ENCODE measurements around the gene ZDHHC11B.
"Not testable (repeated sequence)": the region's sequence is repeated elsewhere in the genome, so short reads cannot be mapped to it uniquely, and the experiment has no call there.

ZDHHC11B gene

GRCh38 chr5:774854-775505, 9.5 kb downstream of the ZDHHC11B start:
- not testable (repeated sequence) for H4K8ac ChIP-seq (ENCODE audit: low read depth, low read length); H3K36me3 ChIP-seq (replicated peaks in 1 of 2; ENCODE audit: control insufficient read depth in 2 of 2, insufficient read depth in 2 of 2, low read length in 2 of 2); H4K91ac ChIP-seq (ENCODE audit: low read depth, low read length, poor library complexity); H3K79me1 ChIP-seq (ENCODE audit: low read depth, low read length); DNase-seq (ENCODE audit: low spot score); H3K4me3 ChIP-seq (ENCODE audit: low read length in 2 of 2); H3K27me3 ChIP-seq (ENCODE audit: control insufficient read depth in 3 of 3, insufficient read depth in 3 of 3, low read depth in 1 of 3, low read length in 3 of 3); H3K4me1 ChIP-seq (ENCODE audit: control insufficient read depth in 2 of 2, insufficient read depth in 1 of 2, low read depth in 1 of 2, low read length in 2 of 2); H3K9me3 ChIP-seq (replicated peaks in 1 of 2; ENCODE audit: control insufficient read depth in 2 of 2, insufficient read depth in 1 of 2, low read depth in 1 of 2, low read length in 2 of 2); H3K4ac ChIP-seq (ENCODE audit: low read length); H3K27ac ChIP-seq (replicated peaks; ENCODE audit: low read length); H3K4me2 ChIP-seq (ENCODE audit: insufficient read depth, low read length, poor library complexity, severe bottlenecking); H2BK120ac ChIP-seq (ENCODE audit: low read depth, low read length); H2AFZ ChIP-seq (ENCODE audit: low read length)
- H3K9ac ChIP-seq (ENCODE audit: low read depth, low read length, poor library complexity) = peak overlapping the region; percentile 25
- no CpG with 5 or more reads among the region's 18 CpGs for WGBS, 2 donors (ENCODE audit: extremely low coverage in 2 of 2, insufficient read length in 2 of 2, insufficient replicate concordance in 1 of 2)
- H3K23ac ChIP-seq (ENCODE audit: low read depth, low read length, poor library complexity) = peak overlapping the region; percentile 46
- peak overlapping the region; percentile 94 for H3K14ac ChIP-seq (ENCODE audit: low read length)
- H3K18ac ChIP-seq (ENCODE audit: low read length) = peak overlapping the region; percentile 84
- H2BK12ac ChIP-seq (ENCODE audit: low read length) = peak overlapping the region; percentile 46
- H2BK5ac ChIP-seq (ENCODE audit: low read length) = peak overlapping the region; percentile 21
- peak overlapping the region; percentile 93 for H2BK15ac ChIP-seq (ENCODE audit: low read length)
- H2AK5ac ChIP-seq (ENCODE audit: low read depth, low read length) = peak overlapping the region; percentile 79

- H4K91ac ChIP-seq (ENCODE audit: low read depth, low read length, poor library complexity); H2BK5ac ChIP-seq (ENCODE audit: low read length); H2BK12ac ChIP-seq (ENCODE audit: low read length); H3K9ac ChIP-seq (ENCODE audit: low read depth, low read length, poor library complexity); H3K9me3 ChIP-seq (replicated peaks in 1 of 2; ENCODE audit: control insufficient read depth in 2 of 2, insufficient read depth in 1 of 2, low read depth in 1 of 2, low read length in 2 of 2); H2AFZ ChIP-seq (ENCODE audit: low read length); H3K4me3 ChIP-seq (ENCODE audit: low read length in 2 of 2); H3K23ac ChIP-seq (ENCODE audit: low read depth, low read length, poor library complexity); H3K27ac ChIP-seq (replicated peaks; ENCODE audit: low read length); H3K27me3 ChIP-seq (ENCODE audit: control insufficient read depth in 3 of 3, insufficient read depth in 3 of 3, low read depth in 1 of 3, low read length in 3 of 3); DNase-seq (ENCODE audit: low spot score); H3K36me3 ChIP-seq (replicated peaks in 1 of 2; ENCODE audit: control insufficient read depth in 2 of 2, insufficient read depth in 2 of 2, low read length in 2 of 2); H3K79me1 ChIP-seq (ENCODE audit: low read depth, low read length); H3K4ac ChIP-seq (ENCODE audit: low read length); H3K4me2 ChIP-seq (ENCODE audit: insufficient read depth, low read length, poor library complexity, severe bottlenecking); H2BK120ac ChIP-seq (ENCODE audit: low read depth, low read length); H3K4me1 ChIP-seq (ENCODE audit: control insufficient read depth in 2 of 2, insufficient read depth in 1 of 2, low read depth in 1 of 2, low read length in 2 of 2); H4K8ac ChIP-seq (ENCODE audit: low read depth, low read length): not testable (repeated sequence)
- no CpG with 5 or more reads among the region's 6 CpGs for WGBS, 2 donors (ENCODE audit: extremely low coverage in 2 of 2, insufficient read length in 2 of 2, insufficient replicate concordance in 1 of 2)
- peak overlapping the region; percentile 79 for H2AK5ac ChIP-seq (ENCODE audit: low read depth, low read length)
- peak overlapping the region; percentile 93 for H2BK15ac ChIP-seq (ENCODE audit: low read length)
- H3K18ac ChIP-seq (ENCODE audit: low read length) = peak overlapping the region; percentile 3
- H3K14ac ChIP-seq (ENCODE audit: low read length) = peak overlapping the region; percentile 5
These were observed 10.2 kb downstream of the ZDHHC11B start for GRCh38 chr5:774304-774703.

- Histone ChIP-seq H2AFZ (ENCODE audit: low read length) (no peak overlapping the region), H3K27me3 (ENCODE audit: control insufficient read depth in 3 of 3, insufficient read depth in 3 of 3, low read depth in 1 of 3, low read length in 3 of 3) (no peaks in the 10 kb centered on the region), H3K27ac (replicated peaks; ENCODE audit: low read length) (no peak overlapping the region), H3K4me3 (ENCODE audit: low read length in 2 of 2) (peak overlapping the region in 1 of 2 donors; percentile 31), H2BK5ac (ENCODE audit: low read length) (no peak overlapping the region), H4K91ac (ENCODE audit: low read depth, low read length, poor library complexity) (peak overlapping the region; percentile 11), H3K18ac (ENCODE audit: low read length) (peak overlapping the region; percentile 80), H2BK12ac (ENCODE audit: low read length) (peak overlapping the region; percentile 59), H3K79me1 (ENCODE audit: low read depth, low read length) (peaks cover 1% of the 10 kb centered on the region), H3K4me1 (ENCODE audit: control insufficient read depth in 2 of 2, insufficient read depth in 1 of 2, low read depth in 1 of 2, low read length in 2 of 2) (no peaks in the 10 kb centered on the region), H2BK120ac (ENCODE audit: low read depth, low read length) (peak overlapping the region; percentile 93), H3K9me3 (replicated peaks in 1 of 2; ENCODE audit: control insufficient read depth in 2 of 2, insufficient read depth in 1 of 2, low read depth in 1 of 2, low read length in 2 of 2) (peaks cover 0 to 3% of the 10 kb centered on the region in 2 donors), H3K36me3 (replicated peaks in 1 of 2; ENCODE audit: control insufficient read depth in 2 of 2, insufficient read depth in 2 of 2, low read length in 2 of 2) (no peaks in the 10 kb centered on the region), H3K4me2 (ENCODE audit: insufficient read depth, low read length, poor library complexity, severe bottlenecking) (no peak overlapping the region), H2AK5ac (ENCODE audit: low read depth, low read length) (peak overlapping the region; percentile 79), H2BK15ac (ENCODE audit: low read length) (peak overlapping the region; percentile 52), H3K14ac (ENCODE audit: low read length) (peak overlapping the region; percentile 86), H4K8ac (ENCODE audit: low read depth, low read length) (peak overlapping the region; percentile 70), H3K4ac (ENCODE audit: low read length) (peak overlapping the region; percentile 28), H3K23ac (ENCODE audit: low read depth, low read length, poor library complexity) (peak overlapping the region; percentile 92), H3K9ac (ENCODE audit: low read depth, low read length, poor library complexity) (peak overlapping the region; percentile 38)
- WGBS, 2 donors (ENCODE audit: extremely low coverage in 2 of 2, insufficient read length in 2 of 2, insufficient replicate concordance in 1 of 2) = no CpG with 5 or more reads among the region's 12 CpGs
- no peak for DNase-seq (ENCODE audit: low spot score)
These were observed 10.8 kb downstream of the ZDHHC11B start for GRCh38 chr5:773517-774264.

GRCh38 chr5:772931-773330, 11.6 kb downstream of the ZDHHC11B start:
- H3K27ac ChIP-seq (replicated peaks; ENCODE audit: low read length) = not testable (repeated sequence)

More at GRCh38 chr5:772931-773330, 11.6 kb downstream of the ZDHHC11B start:
- H2BK12ac ChIP-seq (ENCODE audit: low read length); H2BK120ac ChIP-seq (ENCODE audit: low read depth, low read length); H3K4me1 ChIP-seq (ENCODE audit: control insufficient read depth in 2 of 2, insufficient read depth in 1 of 2, low read depth in 1 of 2, low read length in 2 of 2); H3K9me3 ChIP-seq (replicated peaks in 1 of 2; ENCODE audit: control insufficient read depth in 2 of 2, insufficient read depth in 1 of 2, low read depth in 1 of 2, low read length in 2 of 2); H4K8ac ChIP-seq (ENCODE audit: low read depth, low read length); H2BK5ac ChIP-seq (ENCODE audit: low read length); H3K4ac ChIP-seq (ENCODE audit: low read length); DNase-seq (ENCODE audit: low spot score); H4K91ac ChIP-seq (ENCODE audit: low read depth, low read length, poor library complexity); H2AFZ ChIP-seq (ENCODE audit: low read length); H3K79me1 ChIP-seq (ENCODE audit: low read depth, low read length); H3K9ac ChIP-seq (ENCODE audit: low read depth, low read length, poor library complexity); H3K27me3 ChIP-seq (ENCODE audit: control insufficient read depth in 3 of 3, insufficient read depth in 3 of 3, low read depth in 1 of 3, low read length in 3 of 3); H2BK15ac ChIP-seq (ENCODE audit: low read length); H3K14ac ChIP-seq (ENCODE audit: low read length); H3K4me2 ChIP-seq (ENCODE audit: insufficient read depth, low read length, poor library complexity, severe bottlenecking); H3K36me3 ChIP-seq (replicated peaks in 1 of 2; ENCODE audit: control insufficient read depth in 2 of 2, insufficient read depth in 2 of 2, low read length in 2 of 2); H3K18ac ChIP-seq (ENCODE audit: low read length); H3K4me3 ChIP-seq (ENCODE audit: low read length in 2 of 2): not testable (repeated sequence)
- no CpG with 5 or more reads among the region's 13 CpGs for WGBS, 2 donors (ENCODE audit: extremely low coverage in 2 of 2, insufficient read length in 2 of 2, insufficient replicate concordance in 1 of 2)
- Histone ChIP-seq H2AK5ac (ENCODE audit: low read depth, low read length) (peak overlapping the region; percentile 79), H3K23ac (ENCODE audit: low read depth, low read length, poor library complexity) (peak overlapping the region; percentile 92)
